Measurements from ENCODE around the gene DNASE1L1.

The DNASE1L1 gene

GRCh38 chrX:154371789-154372300 is 37.2 kb downstream of the DNASE1L1 start:
- Mint-ChIP-seq H3K4me3 (peak overlapping the region; percentile 90), H3K4me1 (peaks cover 24% of the 10 kb centered on the region), H3K36me3 (peaks cover 10% of the 10 kb centered on the region), H3K27ac (peak overlapping the region; percentile 87), H3K27me3 (no peaks in the 10 kb centered on the region), H3K9me3 (no peaks in the 10 kb centered on the region)
- ATAC-seq: peak; percentile 1

GRCh38 chrX:154371017-154371788 is 37.9 kb downstream of the DNASE1L1 start:
- Mint-ChIP-seq H3K4me3 (peak overlapping the region; percentile 90), H3K27me3 (no peaks in the 10 kb centered on the region), H3K27ac (peak overlapping the region; percentile 87), H3K36me3 (peaks cover 13% of the 10 kb centered on the region), H3K9me3 (no peaks in the 10 kb centered on the region), H3K4me1 (peaks cover 24% of the 10 kb centered on the region)
- ATAC-seq: peak; percentile 84

GRCh38 chrX:154370300-154371016 is 38.6 kb downstream of the DNASE1L1 start:
- Mint-ChIP-seq H3K27me3 (no peaks in the 10 kb centered on the region), H3K9me3 (no peaks in the 10 kb centered on the region), H3K4me1 (peaks cover 24% of the 10 kb centered on the region), H3K4me3 (peak overlapping the region; percentile 90), H3K27ac (peak overlapping the region; percentile 87), H3K36me3 (peaks cover 18% of the 10 kb centered on the region)
- no peak for ATAC-seq

GRCh38 chrX:154369449-154370299 is 39.4 kb downstream of the DNASE1L1 start:
- peak overlapping the region; percentile 87 for H3K27ac Mint-ChIP-seq
- peaks cover 22% of the 10 kb centered on the region for H3K36me3 Mint-ChIP-seq
- ATAC-seq: peak; percentile 34
- H3K9me3 Mint-ChIP-seq: no peaks in the 10 kb centered on the region
- peaks cover 18% of the 10 kb centered on the region for H3K4me1 Mint-ChIP-seq
- peak overlapping the region; percentile 90 for H3K4me3 Mint-ChIP-seq
- H3K27me3 Mint-ChIP-seq: no peaks in the 10 kb centered on the region

GRCh38 chrX:154368630-154369448 is 40.2 kb downstream of the DNASE1L1 start:
- Mint-ChIP-seq H3K9me3 (no peaks in the 10 kb centered on the region), H3K27ac (peak overlapping the region; percentile 87), H3K27me3 (no peaks in the 10 kb centered on the region), H3K4me3 (peak overlapping the region; percentile 90), H3K4me1 (peaks cover 18% of the 10 kb centered on the region), H3K36me3 (peaks cover 26% of the 10 kb centered on the region)
- ATAC-seq: peak; percentile 79

- peaks cover 18% of the 10 kb centered on the region for H3K4me1 Mint-ChIP-seq
- H3K9me3 Mint-ChIP-seq: no peaks in the 10 kb centered on the region
- H3K36me3 Mint-ChIP-seq: peaks cover 31% of the 10 kb centered on the region
- peak overlapping the region; percentile 87 for H3K27ac Mint-ChIP-seq
- peak overlapping the region; percentile 90 for H3K4me3 Mint-ChIP-seq
- H3K27me3 Mint-ChIP-seq: no peaks in the 10 kb centered on the region
- ATAC-seq: no peak
Measured at GRCh38 chrX:154367474-154368308, 41.4 kb downstream of the DNASE1L1 start.

- H3K27ac Mint-ChIP-seq: peak overlapping the region; percentile 32
- peaks cover 10% of the 10 kb centered on the region for H3K4me1 Mint-ChIP-seq
- no peak overlapping the region for H3K4me3 Mint-ChIP-seq
- peaks cover 31% of the 10 kb centered on the region for H3K36me3 Mint-ChIP-seq
- no peaks in the 10 kb centered on the region for H3K27me3 Mint-ChIP-seq
- ATAC-seq: no peak
- H3K9me3 Mint-ChIP-seq: no peaks in the 10 kb centered on the region
Measured at GRCh38 chrX:154366666-154367055, 42.4 kb downstream of the DNASE1L1 start.

- no peaks in the 10 kb centered on the region for H3K9me3 Mint-ChIP-seq
- H3K27me3 Mint-ChIP-seq: no peaks in the 10 kb centered on the region
- peaks cover 10% of the 10 kb centered on the region for H3K4me1 Mint-ChIP-seq
- peaks cover 31% of the 10 kb centered on the region for H3K36me3 Mint-ChIP-seq
- no peak overlapping the region for H3K27ac Mint-ChIP-seq
- no peak for ATAC-seq
- no peak overlapping the region for H3K4me3 Mint-ChIP-seq
Measured at GRCh38 chrX:154365997-154366665, 42.9 kb downstream of the DNASE1L1 start.

GRCh38 chrX:154365052-154365600 is 43.9 kb downstream of the DNASE1L1 start:
- H3K4me1 Mint-ChIP-seq: peaks cover 10% of the 10 kb centered on the region
- no peaks in the 10 kb centered on the region for H3K9me3 Mint-ChIP-seq
- ATAC-seq: no peak
- H3K27ac Mint-ChIP-seq: no peak overlapping the region
- H3K4me3 Mint-ChIP-seq: no peak overlapping the region
- H3K36me3 Mint-ChIP-seq: peaks cover 31% of the 10 kb centered on the region
- no peaks in the 10 kb centered on the region for H3K27me3 Mint-ChIP-seq

- H3K27me3 Mint-ChIP-seq: no peaks in the 10 kb centered on the region
- ATAC-seq: no peak
- H3K9me3 Mint-ChIP-seq: no peaks in the 10 kb centered on the region
- no peak overlapping the region for H3K27ac Mint-ChIP-seq
- H3K4me1 Mint-ChIP-seq: peaks cover 11% of the 10 kb centered on the region
- peaks cover 32% of the 10 kb centered on the region for H3K36me3 Mint-ChIP-seq
- no peak overlapping the region for H3K4me3 Mint-ChIP-seq
Measured at GRCh38 chrX:154363706-154364439, 45.2 kb downstream of the DNASE1L1 start.

- peaks cover 7% of the 10 kb centered on the region for H3K4me1 Mint-ChIP-seq
- ATAC-seq: no peak
- H3K9me3 Mint-ChIP-seq: no peaks in the 10 kb centered on the region
- peaks cover 31% of the 10 kb centered on the region for H3K36me3 Mint-ChIP-seq
- H3K27ac Mint-ChIP-seq: no peak overlapping the region
- H3K4me3 Mint-ChIP-seq: no peak overlapping the region
- no peaks in the 10 kb centered on the region for H3K27me3 Mint-ChIP-seq
Measured at GRCh38 chrX:154362085-154362742, 46.8 kb downstream of the DNASE1L1 start.

GRCh38 chrX:154360155-154360713 is 48.8 kb downstream of the DNASE1L1 start:
- peaks cover 18% of the 10 kb centered on the region for H3K36me3 Mint-ChIP-seq
- H3K4me3 Mint-ChIP-seq: no peak overlapping the region
- no peak overlapping the region for H3K27ac Mint-ChIP-seq
- no peaks in the 10 kb centered on the region for H3K9me3 Mint-ChIP-seq
- H3K27me3 Mint-ChIP-seq: no peaks in the 10 kb centered on the region
- no peak for ATAC-seq
- peaks cover 7% of the 10 kb centered on the region for H3K4me1 Mint-ChIP-seq

Measured in stimulated activated memory B cell treated with anti-CD40 and anti-IgM and Interleukin-4, amounts not matched to agents 10 μg/mL and 1 μg/mL and 100 μg/mL, for 72 hours (primary cell).